Endothelial cell of umbilical vein (primary cell): ENCODE measurements around the gene C6orf132. TPM values are rescaled to one million over a fixed set of nuclear protein-coding genes. Genes with fewer than 3 reads are reported as not detected.
A peak's percentile ranks its signal among the peaks of the same experiment; 100 is the strongest.

ENCODE experiments used
- BruUV-seq: library from RNA; stranded (reverse); fragments of 400-500 nt; replicated peaks from 2 replicates; lab custom pipeline; 2021; lab: Mats Ljungman, UMichigan
- CTCF ChIA-PET: fragments of 300-600, 350-600 bp; sonication (Branson Sonifier 250); formaldehyde crosslinking; loops from one replicate; lab custom pipeline; 2021; ENCODE audit warnings: antibody characterized with exemption, inconsistent platforms; lab: Charles Lee
- POLR2A ChIA-PET: fragments of 300-600, 350-600 bp; sonication (Branson Sonifier 250); formaldehyde crosslinking; loops from one replicate; lab custom pipeline; 2021; ENCODE audit warnings: antibody characterized with exemption, inconsistent platforms; lab: Charles Lee
- DNase-seq: peaks from one replicate; pipeline ENCODE4 v3.0.0-alpha.2; 2011; ENCODE audit warnings: low read depth, low spot score
- FAIRE-seq: peaks from 2 replicates; lab custom pipeline; 2011; peaks lifted over from hg19 to GRCh38; lab: Jason Lieb, UNC
- H2AFZ ChIP-seq: 2 replicates; pipeline ENCODE4 v1.6.0; 2012; ENCODE audit warnings: low read depth, low read length, control low read depth, inconsistent platforms
- H3K27ac ChIP-seq: 2 replicates; pipeline ENCODE4 v1.5.1; 2011; ENCODE audit warnings: low read depth, mild to moderate bottlenecking, control low read depth, low read length, moderate library complexity; ENCODE audit not compliant: insufficient read depth
- H3K27me3 ChIP-seq, 2 experiments: 2 replicates each; pipeline versions ENCODE4 v1.6.0 to v1.6.1; 2011; ENCODE audit warnings: low read length in 2 of 2, mixed read lengths in 1 of 2; ENCODE audit not compliant: control insufficient read depth in 2 of 2, insufficient read depth in 2 of 2
- H3K36me3 ChIP-seq, 2 experiments: 2 replicates in 1 of 2; 3 replicates in 1 of 2; pipeline ENCODE4 v1.5.1; 2011; ENCODE audit warnings: low read length in 2 of 2, mild to moderate bottlenecking in 1 of 2, moderate library complexity in 1 of 2; ENCODE audit not compliant: control insufficient read depth in 2 of 2, insufficient read depth in 2 of 2; ENCODE audit errors: extremely low read depth in 1 of 2
- H3K4me1 ChIP-seq: 3 replicates; pipeline ENCODE4 v1.5.1; 2011; ENCODE audit warnings: mild to moderate bottlenecking, low read length; ENCODE audit not compliant: control insufficient read depth, insufficient read depth; ENCODE audit errors: extremely low read depth
- H3K4me2 ChIP-seq: 2 replicates; pipeline ENCODE4 v1.6.1; 2011; ENCODE audit warnings: low read length, control low read depth, mixed read lengths; ENCODE audit not compliant: insufficient read depth
- H3K4me3 ChIP-seq, 3 experiments: fragments of 200-600 bp in 1 of 3; sonication (generic), shearing (Covaris generic) in 1 of 3; replicated peaks in 1 of 3; 2 replicates each; pipeline ENCODE4 v1.5.1; 2011 to 2016; ENCODE audit warnings: control low read depth in 3 of 3, low read length in 3 of 3, mild to moderate bottlenecking in 2 of 3, inconsistent platforms in 1 of 3, low read depth in 1 of 3, moderate library complexity in 1 of 3; ENCODE audit not compliant: insufficient read depth in 1 of 3
- H3K79me2 ChIP-seq: 2 replicates; pipeline ENCODE4 v1.6.0; 2012; ENCODE audit warnings: low read length, inconsistent platforms; ENCODE audit not compliant: control insufficient read depth, insufficient read depth
- H3K9ac ChIP-seq: replicated peaks from 2 replicates; pipeline ENCODE3; 2011; ENCODE audit warnings: low read length, control low read depth; ENCODE audit not compliant: insufficient read depth; ENCODE audit errors: extremely low read depth
- H3K9me1 ChIP-seq: replicated peaks from 3 replicates; pipeline ENCODE4 v1.6.0; 2011; ENCODE audit warnings: mild to moderate bottlenecking, low read length; ENCODE audit not compliant: control insufficient read depth, insufficient read depth; ENCODE audit errors: extremely low read depth
- H3K9me3 ChIP-seq: replicated peaks from 2 replicates; pipeline ENCODE4 v1.5.1; 2012; ENCODE audit warnings: low read length, inconsistent platforms; ENCODE audit not compliant: control insufficient read depth, insufficient read depth
- H4K20me1 ChIP-seq: replicated peaks from 2 replicates; pipeline ENCODE3; 2011; ENCODE audit warnings: mild to moderate bottlenecking, low read length; ENCODE audit not compliant: control insufficient read depth, insufficient read depth; ENCODE audit errors: extremely low read depth
- EZH2 ChIP-seq: IDR thresholded peaks from 2 replicates; pipeline ENCODE4 v1.6.1; 2012; ENCODE audit warnings: borderline replicate concordance, low read depth, mild to moderate bottlenecking, moderate library complexity, low read length, inconsistent platforms; ENCODE audit not compliant: severe bottlenecking
- FOS ChIP-seq: IDR thresholded peaks from 2 replicates; pipeline ENCODE4 v1.6.1; 2011; ENCODE audit warnings: mild to moderate bottlenecking, low read length, moderate library complexity, borderline replicate concordance; ENCODE audit not compliant: insufficient read depth
- GATA2 ChIP-seq: IDR thresholded peaks from 2 replicates; pipeline ENCODE4 v1.7.0; 2011; ENCODE audit warnings: low read depth, mild to moderate bottlenecking, moderate library complexity, mixed read lengths, low read length; ENCODE audit not compliant: insufficient read length, insufficient read depth
- JUN ChIP-seq: IDR thresholded peaks from 2 replicates; pipeline ENCODE4 v1.6.1; 2011; ENCODE audit warnings: borderline replicate concordance, low read depth; ENCODE audit not compliant: insufficient read length, insufficient read depth
- MYC ChIP-seq: IDR thresholded peaks from one replicate; pipeline ENCODE4 v1.6.1; 2011; ENCODE audit warnings: mild to moderate bottlenecking, low read depth, low read length
- POLR2A ChIP-seq: IDR thresholded peaks from 2 replicates; pipeline ENCODE4 v1.6.1; 2012; ENCODE audit warnings: low read depth, mild to moderate bottlenecking, control low read depth, low read length
- POLR2AphosphoS5 ChIP-seq: IDR thresholded peaks from 2 replicates; pipeline ENCODE4 v1.6.1; 2012; ENCODE audit warnings: low read depth, mild to moderate bottlenecking, control low read depth, low read length, moderate library complexity; ENCODE audit not compliant: insufficient read depth
- dilution Hi-C: fragments of 300-500 bp; cut with MboI; formaldehyde crosslinking; loops from one replicate; pipeline ENCODE4 v1.15.0; 2019; ENCODE audit warnings: low sequenced_read_pairs; ENCODE audit not compliant: extremely low pct_ligation_motif_present
- intact Hi-C: fragments of 100-400 bp; cut with micrococcal nuclease; formaldehyde crosslinking; loops from one replicate; pipeline ENCODE4 v1.10.0; 2022
- polyA plus RNA-seq, 4 experiments: library from polyadenylated mRNA; depleted of rRNA in 3 of 4; stranded (reverse) in 3 of 4; unstranded in 1 of 4; fragments of >200 nt; gene quantifications; 2 replicates each; pipeline versions ENCODE4 v1.2.1 to v1.2.3, GENCODE V29; 2011 to 2012; ENCODE audit warnings: missing spikeins in 1 of 4
- total RNA-seq: library from RNA; stranded (reverse); gene quantifications from 2 replicates; pipeline ENCODE4 v1.2.3, GENCODE V29; 2021
- TF ChIP-seq, protein P1 (sequence below): IDR thresholded peaks from 2 replicates; pipeline ENCODE4 v1.6.1; 2011; ENCODE audit not compliant: insufficient read depth, insufficient read length
- TF ChIP-seq, protein P2 (sequence below), 2 donors: IDR thresholded peaks; 1 replicate in 1 of 2; 2 replicates in 1 of 2; pipeline ENCODE4 v1.5.1; 2011; ENCODE audit warnings: low read length in 2 of 2, mild to moderate bottlenecking in 2 of 2, moderate library complexity in 2 of 2, control low read depth in 1 of 2, inconsistent platforms in 1 of 2, low read depth in 1 of 2; ENCODE audit not compliant: insufficient read depth in 1 of 2; ENCODE audit errors: extremely low read depth in 1 of 2

The C6orf132 gene
- total and polyA plus RNA-seq, 2 donors (not counting 3 experiments of a cell fraction or from before 2014, with no cell fraction given), result 0.15 to 0.71 TPM

DNA sequence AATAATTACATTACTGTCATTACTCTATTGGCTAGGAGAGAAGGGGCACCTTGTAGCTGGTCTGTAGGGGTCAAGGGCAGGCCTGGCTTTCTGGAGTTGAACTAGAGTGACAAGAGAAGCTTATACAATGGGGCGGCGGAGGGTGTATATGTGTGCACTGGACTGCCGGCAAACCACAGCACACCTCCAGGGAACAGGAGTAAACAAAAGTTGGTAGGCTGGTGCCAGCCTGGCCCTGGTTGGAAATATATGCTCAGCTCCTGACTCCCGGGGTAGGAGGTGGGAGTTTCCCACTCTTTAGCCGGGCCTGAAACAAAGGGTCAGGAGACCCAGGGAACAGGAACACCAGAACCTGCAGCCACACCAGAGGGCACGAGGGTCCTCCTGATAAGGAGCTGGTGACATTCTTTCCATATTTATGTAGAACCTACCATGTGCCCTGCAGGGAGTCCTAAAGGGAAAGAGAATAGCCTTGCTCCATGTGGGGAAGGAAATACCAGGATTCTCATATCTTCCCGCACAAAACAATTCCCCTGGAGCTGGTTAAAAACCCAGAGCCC is 5.1 kb downstream of the C6orf132 start:
- DNase-seq (peak; percentile 57), FAIRE-seq (no peak)
- no peaks in the 10 kb centered on the region for H3K9me1 ChIP-seq
- intact Hi-C loops (no loop called here), dilution Hi-C loops (no loop called here)
- peak overlapping the region; percentile 41 for H2AFZ ChIP-seq
- no peaks in the 10 kb centered on the region for H3K9me3 ChIP-seq
- H3K27me3 ChIP-seq, result peaks cover 0 to 2% of the 10 kb centered on the region in 2 experiments
- H3K9ac ChIP-seq, result no peak overlapping the region
- H3K79me2 ChIP-seq, result no peaks in the 10 kb centered on the region
- TF ChIP-seq POLR2AphosphoS5, result no peak
- TF ChIP-seq MYC, result no peak
- TF ChIP-seq EZH2, result no peak
- TF ChIP-seq, protein P1, sequence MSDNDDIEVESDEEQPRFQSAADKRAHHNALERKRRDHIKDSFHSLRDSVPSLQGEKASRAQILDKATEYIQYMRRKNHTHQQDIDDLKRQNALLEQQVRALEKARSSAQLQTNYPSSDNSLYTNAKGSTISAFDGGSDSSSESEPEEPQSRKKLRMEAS, result no peak
- TF ChIP-seq POLR2A, result no peak
- TF ChIP-seq, protein P2, sequence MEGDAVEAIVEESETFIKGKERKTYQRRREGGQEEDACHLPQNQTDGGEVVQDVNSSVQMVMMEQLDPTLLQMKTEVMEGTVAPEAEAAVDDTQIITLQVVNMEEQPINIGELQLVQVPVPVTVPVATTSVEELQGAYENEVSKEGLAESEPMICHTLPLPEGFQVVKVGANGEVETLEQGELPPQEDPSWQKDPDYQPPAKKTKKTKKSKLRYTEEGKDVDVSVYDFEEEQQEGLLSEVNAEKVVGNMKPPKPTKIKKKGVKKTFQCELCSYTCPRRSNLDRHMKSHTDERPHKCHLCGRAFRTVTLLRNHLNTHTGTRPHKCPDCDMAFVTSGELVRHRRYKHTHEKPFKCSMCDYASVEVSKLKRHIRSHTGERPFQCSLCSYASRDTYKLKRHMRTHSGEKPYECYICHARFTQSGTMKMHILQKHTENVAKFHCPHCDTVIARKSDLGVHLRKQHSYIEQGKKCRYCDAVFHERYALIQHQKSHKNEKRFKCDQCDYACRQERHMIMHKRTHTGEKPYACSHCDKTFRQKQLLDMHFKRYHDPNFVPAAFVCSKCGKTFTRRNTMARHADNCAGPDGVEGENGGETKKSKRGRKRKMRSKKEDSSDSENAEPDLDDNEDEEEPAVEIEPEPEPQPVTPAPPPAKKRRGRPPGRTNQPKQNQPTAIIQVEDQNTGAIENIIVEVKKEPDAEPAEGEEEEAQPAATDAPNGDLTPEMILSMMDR (IDR thresholded peaks at IDR 0.05; ENCODE audit: extremely low read depth in 1 of 2, insufficient read depth in 1 of 2, low read depth in 1 of 2, low read length in 2 of 2), result no peak
- TF ChIP-seq JUN, result no peak
- no peak for TF ChIP-seq GATA2
- TF ChIP-seq FOS, result no peak
- H3K36me3 ChIP-seq, result no peaks in the 10 kb centered on the region
- H4K20me1 ChIP-seq, result no peaks in the 10 kb centered on the region
- POLR2A ChIA-PET, result no interaction called here
- H3K4me1 ChIP-seq, result peaks cover 17% of the 10 kb centered on the region
- CTCF ChIA-PET, result interaction anchor here (0.7 to 2.1 kb wide), 13 partner anchors 9 to 410 kb away, joined by 3 to 10 read pairs (median 4); no protein-coding TSS in a partner anchor
- H3K4me2 ChIP-seq, result no peak overlapping the region
- no TSS peak for BruUV-seq
- no peak overlapping the region for H3K4me3 ChIP-seq
- H3K27ac ChIP-seq, result peak overlapping the region; percentile 23
